Body of pancreas (tissue), 4 donors: Measurements from ENCODE around the gene NPPC. TPM values are rescaled to one million over a fixed set of nuclear protein-coding genes. Genes with fewer than 3 reads are reported as not detected.

Source experiments
- ATAC-seq: fragments of 150-250 bp; one replicate; pipeline ENCODE4 v1.9.1; 2016
- DNase-seq, 4 donors: peaks; one replicate each; pipeline ENCODE4 v3.0.0-alpha.2; 2019
- H3K27ac ChIP-seq, 4 donors: fragments of 200-600 bp; sonication (generic); 1 replicate in 3 of 4; 2 replicates in 1 of 4; pipeline versions ENCODE4 v1.5.1 to v1.6.1; 2016 to 2019; ENCODE audit warnings: mild to moderate bottlenecking in 1 of 4, mixed read lengths in 1 of 4, moderate library complexity in 1 of 4
- H3K27me3 ChIP-seq, 2 donors: fragments of 200-600 bp; sonication (generic); one replicate each; pipeline ENCODE4 v1.6.0; 2016; ENCODE audit warnings: mild to moderate bottlenecking in 1 of 2
- H3K36me3 ChIP-seq, 2 donors: fragments of 200-600 bp; sonication (generic); replicated peaks in 1 of 2; 2 replicates each; pipeline ENCODE4 v1.5.1; 2016; ENCODE audit warnings: low read depth in 2 of 2; ENCODE audit not compliant: insufficient read depth in 1 of 2
- H3K4me1 ChIP-seq: fragments of 200-600 bp; sonication (generic); one replicate; pipeline ENCODE4 v1.6.0; 2016
- H3K4me3 ChIP-seq, 2 donors: fragments of 200-600 bp; sonication (generic); 1 replicate in 1 of 2; 2 replicates in 1 of 2; pipeline ENCODE4 v1.5.1; 2016 to 2019
- H3K9me3 ChIP-seq, 3 donors: fragments of 200-600 bp; sonication (generic); 1 replicate in 2 of 3; 2 replicates in 1 of 3; pipeline ENCODE4 v1.5.1; 2016
- CTCF ChIP-seq, 7 experiments: fragments of 450-650 bp in 4 of 7; fragments of 200-600 bp in 3 of 7; sonication (generic) in 3 of 7; IDR thresholded peaks; one replicate each; pipeline ENCODE4 v1.5.1; 2016 to 2019; ENCODE audit warnings: antibody characterized with exemption in 7 of 7
- POLR2A ChIP-seq, 3 donors: fragments of 450-650 bp; IDR thresholded peaks; one replicate each; pipeline ENCODE4 v1.6.1; 2016; ENCODE audit warnings: antibody characterized with exemption in 3 of 3, mild to moderate bottlenecking in 2 of 3
- WGBS, 2 donors: methylation state at CpG; one replicate each; pipeline ENCODE4 v1.1.5; 2017; 5-methylcytosine and 5-hydroxymethylcytosine counted together
- intact Hi-C: fragments of 100-400 bp; cut with DNase I; formaldehyde crosslinking; loops from one replicate; pipeline ENCODE4 v1.15.1; 2023
- total RNA-seq, 2 donors: library from RNA; depleted of rRNA; stranded (reverse); fragments of >200 nt; gene quantifications; one replicate each; pipeline ENCODE4 v1.1.0, GENCODE V29; 2016

NPPC gene
- total RNA-seq, 2 donors from 2014 or later = 1.3 TPM; not detected in 1

DNA sequence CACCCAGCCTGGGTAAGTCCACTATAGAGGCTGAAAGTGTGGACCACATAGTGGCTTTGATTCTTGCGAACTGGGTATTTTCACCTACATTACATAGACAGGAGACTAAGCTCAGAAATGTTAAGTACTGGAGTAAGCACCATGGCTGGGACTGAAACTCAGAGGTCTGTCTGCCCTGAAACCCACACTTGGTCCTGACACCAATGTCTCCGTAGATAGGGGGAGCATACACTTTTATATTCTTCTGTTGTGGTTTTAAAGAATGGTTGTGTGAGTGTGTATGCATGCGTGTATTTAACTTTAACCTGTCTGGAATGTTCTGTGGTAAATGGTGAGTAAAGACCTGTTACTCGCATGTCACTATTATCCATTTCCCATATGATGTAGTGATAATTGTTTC, 10.3 kb upstream of the NPPC start:
- WGBS, 2 donors = 89 to 93% methylated on average over 4 of the region's 4 CpGs
- Histone ChIP-seq H3K4me1 (no peaks in the 10 kb centered on the region), H3K27me3 (no peaks in the 10 kb centered on the region), H3K27ac (no peak overlapping the region), H3K4me3 (no peak overlapping the region), H3K9me3 (no peaks in the 10 kb centered on the region), H3K36me3 (no peaks in the 10 kb centered on the region)
- no peak for ATAC-seq
- no peak for DNase-seq
- intact Hi-C loops = no loop called here
- no peak for TF ChIP-seq POLR2A (IDR thresholded peaks at IDR 0.05)
- TF ChIP-seq CTCF (IDR thresholded peaks at IDR 0.05) = no peak

DNA sequence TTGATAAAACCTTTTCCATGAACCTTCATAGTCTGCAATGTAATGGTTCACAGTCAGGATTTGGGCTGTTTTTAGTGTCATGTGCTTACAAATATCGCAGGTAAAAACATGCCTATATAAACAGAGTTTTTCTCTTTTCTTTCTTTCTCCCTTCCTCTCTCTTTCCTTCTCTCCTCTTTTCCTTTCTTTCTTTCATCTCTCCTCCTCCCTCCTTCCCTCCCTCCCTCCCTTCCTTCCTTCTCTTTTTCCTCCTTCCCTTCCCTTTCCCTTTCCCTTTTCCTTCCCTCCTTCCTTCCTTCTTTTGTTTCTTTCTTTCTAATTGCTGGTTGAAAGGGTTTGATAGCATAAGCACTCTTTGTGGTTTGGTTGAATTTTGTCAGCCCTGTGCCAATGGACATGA, 9.6 kb upstream of the NPPC start:
- H3K27me3 ChIP-seq = no peaks in the 10 kb centered on the region

DNA sequence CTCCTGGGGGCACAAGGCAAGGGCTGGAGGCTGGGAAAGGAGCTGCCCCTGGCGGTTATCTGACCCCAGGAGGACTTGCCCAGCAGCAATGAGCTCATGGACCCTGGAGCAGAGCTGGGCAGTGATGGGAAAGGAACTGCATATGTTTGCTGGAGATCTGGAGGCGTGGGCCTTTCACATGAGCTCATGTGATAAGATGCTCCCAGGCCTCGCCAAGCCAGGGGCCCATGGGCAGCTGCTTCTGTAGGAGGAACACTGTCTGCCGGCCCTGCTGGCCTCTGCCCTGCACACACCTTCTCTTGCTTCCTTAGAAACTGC, 9.0 kb upstream of the NPPC start:
- ATAC-seq = no peak
- Histone ChIP-seq H3K4me3 (no peak overlapping the region), H3K4me1 (no peaks in the 10 kb centered on the region), H3K27me3 (no peaks in the 10 kb centered on the region), H3K36me3 (no peaks in the 10 kb centered on the region), H3K27ac (no peak overlapping the region), H3K9me3 (no peaks in the 10 kb centered on the region)
- intact Hi-C loops = no loop called here
- DNase-seq = no peak
- 64 to 66% methylated on average over 4 of the region's 4 CpGs for WGBS, 2 donors
- no peak for TF ChIP-seq CTCF (IDR thresholded peaks at IDR 0.05)
- no peak for TF ChIP-seq POLR2A (IDR thresholded peaks at IDR 0.05)

More for the DNA sequence above, 9.6 kb upstream of the NPPC start:
- DNase-seq (no peak), ATAC-seq (no peak)
- Histone ChIP-seq H3K36me3 (no peaks in the 10 kb centered on the region), H3K27ac (no peak overlapping the region), H3K4me1 (no peaks in the 10 kb centered on the region), H3K4me3 (no peak overlapping the region), H3K9me3 (no peaks in the 10 kb centered on the region)
- intact Hi-C loops = no loop called here
- 71 to 73% methylated on average over 1 of the region's 1 CpG for WGBS, 2 donors
- TF ChIP-seq POLR2A (IDR thresholded peaks at IDR 0.05) (no peak), CTCF (IDR thresholded peaks at IDR 0.05) (no peak)

- DNase-seq (no peak), ATAC-seq (no peak)
- no peaks in the 10 kb centered on the region for H3K27me3 ChIP-seq
- 75 to 78% methylated on average over 4 to 8 of the region's 8 CpGs for WGBS, 2 donors
- no peaks in the 10 kb centered on the region for H3K36me3 ChIP-seq
- TF ChIP-seq POLR2A (IDR thresholded peaks at IDR 0.05) (no peak), CTCF (IDR thresholded peaks at IDR 0.05) (no peak)
- intact Hi-C loops = loop anchor here (5.0 kb wide), 1 partner anchor 208 kb away; no protein-coding TSS in a partner anchor
- no peaks in the 10 kb centered on the region for H3K9me3 ChIP-seq
- H3K27ac ChIP-seq = no peak overlapping the region
- H3K4me3 ChIP-seq = no peak overlapping the region
- H3K4me1 ChIP-seq = no peaks in the 10 kb centered on the region
Observed at GRCh38 chr2:231934441-231935206, 8.4 kb upstream of the NPPC start.

DNA sequence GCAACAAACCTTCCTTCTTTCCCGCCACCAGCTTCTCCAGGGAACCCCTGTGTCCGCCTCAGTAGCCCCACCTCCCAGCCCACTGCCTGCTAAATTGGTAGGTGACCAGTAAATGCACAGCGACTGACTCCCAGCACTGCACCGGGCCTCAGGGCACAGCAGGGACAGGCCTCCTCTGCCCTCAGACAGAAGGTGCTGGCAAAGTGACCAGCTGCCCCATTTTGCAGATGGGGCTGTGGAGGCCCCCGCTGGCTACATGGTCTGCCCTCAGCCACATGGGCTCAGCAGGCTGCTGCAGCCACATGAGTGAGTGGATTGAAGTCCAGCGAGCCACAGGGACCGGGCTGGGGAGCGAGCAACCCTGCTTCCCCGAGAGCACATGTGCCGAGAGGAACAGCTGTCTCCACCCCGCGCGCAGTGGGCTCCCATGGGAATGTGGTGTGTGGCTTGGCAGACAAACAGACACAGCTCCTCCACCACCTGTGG, 7.8 kb upstream of the NPPC start:
- intact Hi-C loops = loop anchor here (5.0 kb wide), 1 partner anchor 208 kb away; no protein-coding TSS in a partner anchor
- no peak for TF ChIP-seq CTCF (IDR thresholded peaks at IDR 0.05)
- TF ChIP-seq POLR2A (IDR thresholded peaks at IDR 0.05) = no peak
- H3K4me1 ChIP-seq = no peaks in the 10 kb centered on the region
- no peaks in the 10 kb centered on the region for H3K9me3 ChIP-seq
- ATAC-seq (no peak), DNase-seq (no peak)
- H3K4me3 ChIP-seq = no peak overlapping the region
- no peaks in the 10 kb centered on the region for H3K27me3 ChIP-seq
- no peak overlapping the region for H3K27ac ChIP-seq
- H3K36me3 ChIP-seq = no peaks in the 10 kb centered on the region
- WGBS, 2 donors = 54 to 82% methylated on average over 4 to 13 of the region's 13 CpGs
